Caco-2 (cell line): ENCODE results near the gene ZNF280C. TPM values are rescaled to one million over a fixed set of nuclear protein-coding genes. Genes with fewer than 3 reads are reported as not detected.

ENCODE experiments used
- BruUV-seq: library from RNA; stranded (reverse); fragments of 400-500 nt; replicated peaks from 2 replicates; lab custom pipeline; 2021; lab: Mats Ljungman, UMichigan
- CTCF ChIA-PET: fragments of 300-600 bp; sonication (Branson Sonifier 250); formaldehyde crosslinking; loops from one replicate; lab custom pipeline; 2022; ENCODE audit warnings: antibody characterized with exemption; lab: Charles Lee
- POLR2A ChIA-PET: fragments of 300-600 bp; sonication (Branson Sonifier 250); formaldehyde crosslinking; loops from one replicate; lab custom pipeline; 2022; ENCODE audit warnings: antibody characterized with exemption; lab: Charles Lee
- DNase-seq, 2 experiments: peaks; one replicate each; pipeline versions ENCODE4 v3.0.0 to v3.0.0-alpha.2; 2020 to 2022
- H3K27me3 ChIP-seq: replicated peaks from 2 replicates; pipeline ENCODE4 v1.6.0; 2011; ENCODE audit warnings: low read length; ENCODE audit not compliant: control insufficient read depth, insufficient read depth
- H3K36me3 ChIP-seq: 2 replicates; pipeline ENCODE4 v1.5.1; 2011; ENCODE audit warnings: low read length; ENCODE audit not compliant: control insufficient read depth, insufficient read depth
- H3K4me1 ChIP-seq: fragments of 250-450 bp; sonication (Bioruptor Pico); 2 replicates; pipeline ENCODE4 v1.5.1; 2020; ENCODE audit warnings: mild to moderate bottlenecking
- H3K4me3 ChIP-seq: 2 replicates; pipeline ENCODE4 v1.5.1; 2011; ENCODE audit warnings: low read depth, mild to moderate bottlenecking, control low read depth, low read length
- H3K9me3 ChIP-seq: fragments of 250-450 bp; sonication (Bioruptor Pico); 2 replicates; pipeline ENCODE4 v1.5.1; 2020; ENCODE audit warnings: mild to moderate bottlenecking, moderate library complexity
- H3K27ac Mint-ChIP-seq: one replicate; pipeline ENCODE4 v1.8.0; 2022; ENCODE audit warnings: mixed read lengths; ENCODE audit not compliant: unreplicated experiment
- H3K27me3 Mint-ChIP-seq: one replicate; pipeline ENCODE4 v1.8.0; 2022; ENCODE audit warnings: mixed read lengths; ENCODE audit not compliant: insufficient read depth, unreplicated experiment
- H3K36me3 Mint-ChIP-seq: one replicate; pipeline ENCODE4 v1.8.0; 2022; ENCODE audit warnings: mild to moderate bottlenecking, mixed read lengths; ENCODE audit not compliant: insufficient read depth, unreplicated experiment
- H3K4me1 Mint-ChIP-seq: one replicate; pipeline ENCODE4 v1.8.0; 2022; ENCODE audit warnings: low read depth, mixed read lengths; ENCODE audit not compliant: unreplicated experiment
- H3K4me3 Mint-ChIP-seq: one replicate; pipeline ENCODE4 v1.8.0; 2022; ENCODE audit warnings: mild to moderate bottlenecking, moderate library complexity, mixed read lengths; ENCODE audit not compliant: unreplicated experiment
- H3K9me3 Mint-ChIP-seq: one replicate; pipeline ENCODE4 v1.8.0; 2022; ENCODE audit warnings: mixed read lengths; ENCODE audit not compliant: unreplicated experiment
- intact Hi-C: fragments of 100-400 bp; cut with micrococcal nuclease; formaldehyde crosslinking; loops from one replicate; pipeline ENCODE4 v1.10.0; 2022; ENCODE audit not compliant: unreplicated experiment
- total RNA-seq: library from RNA; stranded (reverse); gene quantifications from 2 replicates; pipeline ENCODE4 v1.2.3, GENCODE V29; 2022
- TF ChIP-seq, protein P1 (sequence below), 2 experiments: fragments of 200-600 bp in 1 of 2; IDR thresholded peaks; 1 replicate in 1 of 2; 2 replicates in 1 of 2; pipeline versions ENCODE4 v1.5.1 to v1.8.0; 2011 to 2022; ENCODE audit warnings: antibody characterized with exemption in 1 of 2, control low read depth in 1 of 2, inconsistent platforms in 1 of 2, low read depth in 1 of 2, low read length in 1 of 2, mild to moderate bottlenecking in 1 of 2, moderate library complexity in 1 of 2; ENCODE audit not compliant: insufficient read depth in 1 of 2, severe bottlenecking in 1 of 2, unreplicated experiment in 1 of 2

Gene ZNF280C
- total RNA-seq, 1 experiment from 2014 or later, result 6.4 TPM

DNA sequence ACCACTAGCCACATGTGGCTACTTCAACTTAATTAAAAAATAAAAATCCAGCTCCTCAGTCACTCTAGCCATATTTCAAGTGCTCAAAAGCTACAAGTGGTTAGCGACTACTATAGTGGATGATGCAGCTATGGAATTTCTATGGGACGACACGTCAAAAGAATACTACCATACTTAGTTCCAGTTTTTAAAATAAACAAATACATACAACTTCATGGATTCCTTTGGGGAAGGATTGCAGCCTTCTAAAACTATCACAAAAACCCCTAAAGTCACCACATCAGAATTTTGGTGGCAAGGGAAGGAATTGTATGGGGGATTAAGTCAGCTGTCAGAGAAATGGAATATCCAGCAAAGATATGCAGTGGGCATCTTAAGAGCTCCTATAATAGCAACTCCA lies 6.5 kb downstream of the ZNF280C start:
- POLR2A ChIA-PET, result no interaction called here
- Mint-ChIP-seq H3K27ac (no peak overlapping the region), H3K27me3 (no peaks in the 10 kb centered on the region)

DNA sequence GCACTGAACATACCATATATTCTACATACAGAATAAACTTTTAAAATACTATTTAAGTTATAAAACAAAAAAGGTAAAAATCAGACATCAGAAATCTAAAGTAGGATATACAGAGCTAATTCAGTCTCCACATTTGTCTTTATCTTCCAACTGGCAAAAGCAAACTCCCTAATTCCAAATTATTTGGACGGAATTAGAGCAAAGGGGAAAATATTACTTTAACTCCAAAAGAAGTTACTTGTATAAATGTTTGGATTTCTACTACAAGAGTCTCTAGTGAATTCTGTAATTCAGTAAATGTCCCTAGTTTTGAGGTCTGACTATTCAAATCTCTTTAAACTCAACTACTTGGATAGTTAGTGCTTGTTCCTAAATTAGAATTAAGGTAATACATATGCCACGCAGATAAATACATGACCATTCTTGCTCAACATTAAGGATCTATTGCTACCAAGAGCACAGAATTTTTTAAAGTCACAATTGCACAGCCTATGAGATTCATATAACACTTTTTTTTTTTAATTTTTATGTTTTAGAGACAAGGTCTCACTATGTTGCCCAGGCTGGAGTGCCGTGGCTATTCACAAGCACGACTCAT lies 7.3 kb downstream of the ZNF280C start:
- no peaks in the 10 kb centered on the region for H3K9me3 Mint-ChIP-seq
- DNase-seq, result no peak
- no peaks in the 10 kb centered on the region for H3K27me3 Mint-ChIP-seq
- Histone ChIP-seq H3K36me3 (no peaks in the 10 kb centered on the region), H3K4me1 (no peaks in the 10 kb centered on the region), H3K4me3 (no peak overlapping the region), H3K27me3 (no peaks in the 10 kb centered on the region), H3K9me3 (no peaks in the 10 kb centered on the region)
- intact Hi-C loops, result no loop called here
- TF ChIP-seq, protein P1, sequence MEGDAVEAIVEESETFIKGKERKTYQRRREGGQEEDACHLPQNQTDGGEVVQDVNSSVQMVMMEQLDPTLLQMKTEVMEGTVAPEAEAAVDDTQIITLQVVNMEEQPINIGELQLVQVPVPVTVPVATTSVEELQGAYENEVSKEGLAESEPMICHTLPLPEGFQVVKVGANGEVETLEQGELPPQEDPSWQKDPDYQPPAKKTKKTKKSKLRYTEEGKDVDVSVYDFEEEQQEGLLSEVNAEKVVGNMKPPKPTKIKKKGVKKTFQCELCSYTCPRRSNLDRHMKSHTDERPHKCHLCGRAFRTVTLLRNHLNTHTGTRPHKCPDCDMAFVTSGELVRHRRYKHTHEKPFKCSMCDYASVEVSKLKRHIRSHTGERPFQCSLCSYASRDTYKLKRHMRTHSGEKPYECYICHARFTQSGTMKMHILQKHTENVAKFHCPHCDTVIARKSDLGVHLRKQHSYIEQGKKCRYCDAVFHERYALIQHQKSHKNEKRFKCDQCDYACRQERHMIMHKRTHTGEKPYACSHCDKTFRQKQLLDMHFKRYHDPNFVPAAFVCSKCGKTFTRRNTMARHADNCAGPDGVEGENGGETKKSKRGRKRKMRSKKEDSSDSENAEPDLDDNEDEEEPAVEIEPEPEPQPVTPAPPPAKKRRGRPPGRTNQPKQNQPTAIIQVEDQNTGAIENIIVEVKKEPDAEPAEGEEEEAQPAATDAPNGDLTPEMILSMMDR (IDR thresholded peaks at IDR 0.05; ENCODE audit: insufficient read depth in 1 of 2, low read depth in 1 of 2, low read length in 1 of 2, severe bottlenecking in 1 of 2, unreplicated experiment in 1 of 2), result no peak
- no peak overlapping the region for H3K4me3 Mint-ChIP-seq
- CTCF ChIA-PET, result no interaction called here
- peaks cover 7% of the 10 kb centered on the region for H3K36me3 Mint-ChIP-seq
- no TSS peak for BruUV-seq
- no peak overlapping the region for H3K27ac Mint-ChIP-seq
- POLR2A ChIA-PET, result no interaction called here
- H3K4me1 Mint-ChIP-seq, result no peaks in the 10 kb centered on the region

More for the DNA sequence above, 6.5 kb downstream of the ZNF280C start:
- H3K36me3 Mint-ChIP-seq, result peaks cover 7% of the 10 kb centered on the region
- DNase-seq, result no peak
- TF ChIP-seq, protein P1 (IDR thresholded peaks at IDR 0.05; ENCODE audit: insufficient read depth in 1 of 2, low read depth in 1 of 2, low read length in 1 of 2, severe bottlenecking in 1 of 2, unreplicated experiment in 1 of 2), result no peak
- H3K9me3 Mint-ChIP-seq, result no peaks in the 10 kb centered on the region
- Histone ChIP-seq H3K27me3 (no peaks in the 10 kb centered on the region), H3K9me3 (no peaks in the 10 kb centered on the region), H3K4me1 (no peaks in the 10 kb centered on the region), H3K36me3 (no peaks in the 10 kb centered on the region), H3K4me3 (no peak overlapping the region)
- CTCF ChIA-PET, result no interaction called here
- H3K4me3 Mint-ChIP-seq, result no peak overlapping the region
- intact Hi-C loops, result no loop called here
- no peaks in the 10 kb centered on the region for H3K4me1 Mint-ChIP-seq
- no TSS peak for BruUV-seq

DNA sequence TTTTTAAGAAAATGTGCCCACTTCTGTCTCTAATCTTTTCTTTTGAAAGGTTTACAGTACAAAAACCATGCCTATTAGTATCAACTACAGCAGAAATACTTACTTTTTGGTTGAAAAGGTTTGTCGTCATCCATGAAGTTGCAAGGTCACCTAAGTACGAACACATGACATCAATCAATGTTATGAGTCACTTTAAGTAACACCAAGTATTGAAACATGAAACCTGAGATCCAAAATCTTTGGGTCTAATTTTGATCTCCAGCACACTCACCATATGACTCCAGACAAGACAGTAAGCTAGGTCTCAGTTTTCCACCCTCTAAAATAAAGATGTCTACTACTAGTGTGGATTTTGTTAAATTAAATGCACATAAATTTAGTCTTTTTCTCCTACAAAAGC lies 8.4 kb downstream of the ZNF280C start:
- intact Hi-C loops, result no loop called here
- ChIA-PET POLR2A (no interaction called here), CTCF (no interaction called here)
- H3K4me1 ChIP-seq, result no peaks in the 10 kb centered on the region
- no peaks in the 10 kb centered on the region for H3K27me3 Mint-ChIP-seq
- TF ChIP-seq, protein P1 (IDR thresholded peaks at IDR 0.05; ENCODE audit: insufficient read depth in 1 of 2, low read depth in 1 of 2, low read length in 1 of 2, severe bottlenecking in 1 of 2, unreplicated experiment in 1 of 2), result no peak
- H3K27me3 ChIP-seq, result no peaks in the 10 kb centered on the region
- H3K9me3 Mint-ChIP-seq, result no peaks in the 10 kb centered on the region
- peaks cover 12% of the 10 kb centered on the region for H3K36me3 Mint-ChIP-seq
- no peak overlapping the region for H3K27ac Mint-ChIP-seq
- DNase-seq, result no peak
- BruUV-seq, result no TSS peak
- H3K4me3 Mint-ChIP-seq, result no peak overlapping the region
- no peaks in the 10 kb centered on the region for H3K9me3 ChIP-seq
- H3K36me3 ChIP-seq, result no peaks in the 10 kb centered on the region
- H3K4me3 ChIP-seq, result no peak overlapping the region
- no peaks in the 10 kb centered on the region for H3K4me1 Mint-ChIP-seq
